ENCODE measurements around the gene FBXO40.

FBXO40 gene

GRCh38 chr3:121665488-121665887, 72.3 kb downstream of the FBXO40 start:
- DNase-seq = no peak

GRCh38 chr3:121667333-121667732, 74.2 kb downstream of the FBXO40 start:
- no peak for DNase-seq

- DNase-seq = no peak
Measured at GRCh38 chr3:121670676-121671075, 77.5 kb downstream of the FBXO40 start.

GRCh38 chr3:121677141-121677540, 84.0 kb downstream of the FBXO40 start:
- DNase-seq = no peak

Measured in stimulated activated CD8-positive, alpha-beta memory T cell treated with anti-CD3 and anti-CD28 coated beads, Interleukin-4, amount 100 ng/mL, for 48 hours (primary cell).